NOMO-1 treated with dmso at 0.1 percent for 144 hours (cell line): ENCODE data around the gene HELZ.
A peak's percentile ranks its signal among the peaks of the same experiment; 100 is the strongest.
"Not testable (repeated sequence)": the region's sequence is repeated elsewhere in the genome, so short reads cannot be mapped to it uniquely, and the experiment has no call there.

Experiments
- DNase-seq: peaks from one replicate; lab custom pipeline; 2025; ENCODE audit not compliant: unreplicated experiment; lab: John Stamatoyannopoulos, UW

The HELZ gene

DNA sequence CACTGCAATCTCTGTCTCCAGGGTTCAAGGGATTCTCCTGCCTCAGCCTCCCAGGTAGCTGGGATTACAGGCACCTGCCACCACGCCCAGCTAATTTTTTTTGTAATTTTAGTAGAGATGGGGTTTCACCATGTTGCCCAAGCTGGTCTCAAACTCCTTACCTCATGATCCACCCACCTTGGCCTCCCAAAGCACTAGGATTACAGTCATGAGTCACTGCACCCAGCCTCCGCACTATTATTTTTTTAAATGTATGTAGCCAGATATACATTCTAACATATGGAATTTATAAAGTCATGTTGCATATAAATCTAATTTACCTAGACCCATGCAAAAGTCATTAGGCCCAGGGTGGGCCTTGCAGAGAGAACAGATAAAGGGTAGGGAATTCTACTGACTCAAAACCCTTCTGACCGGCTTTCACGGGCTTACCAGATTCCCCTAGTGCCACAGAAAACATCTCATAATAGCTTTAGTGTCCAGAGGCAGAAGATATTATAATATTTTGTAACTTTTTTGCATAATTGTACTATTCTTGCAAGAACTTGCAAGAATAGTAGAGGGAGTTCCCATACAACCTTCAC, 20.5 kb upstream of the HELZ start:
- DNase-seq, result no peak

DNA sequence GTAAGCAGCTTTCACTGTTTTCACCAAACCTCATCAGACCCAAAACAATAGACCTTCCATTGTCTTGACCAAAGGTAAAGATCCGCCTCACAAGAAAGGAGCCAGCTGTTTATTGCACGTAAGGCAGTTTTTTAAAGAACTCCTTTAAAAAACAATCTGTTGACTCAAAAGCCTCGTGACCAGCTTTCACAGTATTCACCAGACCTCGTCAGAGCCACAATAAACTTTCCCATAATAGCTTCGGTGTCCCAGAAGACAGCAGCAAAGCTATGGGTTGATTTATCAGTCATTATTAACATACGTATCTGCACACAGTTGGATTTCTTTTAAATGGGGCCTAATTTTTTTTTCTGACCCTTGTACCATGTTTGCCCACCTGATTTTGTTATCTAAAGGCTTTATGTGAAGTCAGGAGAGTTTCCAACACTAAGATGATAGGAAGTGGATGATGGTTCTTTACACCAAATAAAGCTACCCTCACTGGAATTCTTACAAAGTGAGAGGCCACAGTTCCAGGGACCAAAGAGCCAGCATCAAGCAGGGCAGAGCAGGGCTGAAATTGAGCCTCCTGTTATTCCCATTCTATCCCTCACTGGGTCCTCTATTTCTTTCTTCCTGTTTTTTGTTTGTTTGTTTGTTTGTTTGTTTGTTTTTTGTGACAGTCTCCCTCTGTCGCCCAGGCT, 17.6 kb upstream of the HELZ start:
- no peak for DNase-seq

DNA sequence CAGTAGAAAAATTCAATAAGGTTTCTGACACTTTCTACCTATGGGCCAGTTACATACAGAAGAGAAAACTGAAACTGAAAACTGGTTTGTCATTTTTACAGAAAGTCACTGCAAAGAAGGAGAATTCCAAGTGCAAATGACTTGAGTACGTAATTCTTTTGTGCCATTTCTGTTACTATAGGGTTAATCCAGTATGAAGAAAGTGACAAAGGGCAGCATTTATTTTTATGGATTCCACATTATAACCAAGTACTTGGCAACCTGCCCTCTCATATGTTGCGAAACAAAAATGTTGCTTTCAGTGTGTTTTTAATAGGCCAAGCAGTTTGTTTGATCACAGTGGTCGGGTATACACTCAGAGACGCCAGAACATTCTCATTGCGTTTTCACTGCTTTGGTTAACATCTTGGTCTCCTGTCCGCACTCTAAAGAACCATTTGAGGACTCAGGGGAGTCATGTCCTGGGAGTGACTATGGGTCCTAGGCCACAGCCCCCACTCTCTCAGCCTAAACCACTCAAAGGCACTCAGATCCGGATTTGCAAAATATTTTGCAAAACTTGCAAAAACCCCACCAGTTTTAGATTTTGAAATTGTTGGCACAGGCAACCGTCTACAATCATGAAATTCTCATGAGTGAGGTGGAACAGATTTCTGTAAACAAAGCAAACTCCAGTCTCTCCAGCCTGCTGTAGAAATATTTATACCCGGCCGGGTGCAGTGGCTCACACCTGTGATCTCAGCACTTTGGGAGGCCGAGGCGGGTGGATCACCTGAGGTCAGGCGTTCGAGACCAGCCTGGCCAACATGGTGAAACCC, 15.4 kb upstream of the HELZ start:
- DNase-seq, result peak; percentile 73

DNA sequence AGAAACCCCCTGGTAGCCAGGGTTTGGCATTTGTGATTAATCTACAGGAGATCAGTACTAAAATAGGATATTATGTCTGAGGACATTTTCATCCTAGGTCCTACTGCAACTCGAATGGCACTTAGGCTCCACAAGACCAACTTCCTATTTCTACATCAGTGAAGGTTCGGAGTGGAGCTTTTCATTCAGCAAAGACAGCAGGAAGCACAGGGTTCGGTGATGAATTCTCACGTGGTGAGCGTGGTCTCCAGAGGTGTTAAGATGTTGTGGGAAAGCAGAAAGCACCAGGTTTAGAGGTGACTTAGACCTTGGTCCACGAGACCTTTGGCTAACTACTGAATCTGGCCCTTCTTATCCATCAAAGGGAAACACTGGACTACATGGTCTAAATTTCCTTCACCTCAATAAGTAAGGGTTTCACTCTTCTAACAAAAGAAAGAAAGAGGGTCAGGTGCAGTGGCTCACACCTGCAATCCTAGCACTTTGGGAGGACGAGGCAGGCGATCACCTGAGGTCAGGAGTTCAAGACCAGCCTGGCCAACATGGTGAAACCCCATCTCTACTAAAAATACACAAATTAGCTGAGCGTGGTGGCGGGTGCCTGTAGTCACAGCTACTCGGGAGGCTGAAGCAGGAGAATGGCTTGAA, 13.9 kb upstream of the HELZ start:
- DNase-seq, result peak; percentile 48

DNA sequence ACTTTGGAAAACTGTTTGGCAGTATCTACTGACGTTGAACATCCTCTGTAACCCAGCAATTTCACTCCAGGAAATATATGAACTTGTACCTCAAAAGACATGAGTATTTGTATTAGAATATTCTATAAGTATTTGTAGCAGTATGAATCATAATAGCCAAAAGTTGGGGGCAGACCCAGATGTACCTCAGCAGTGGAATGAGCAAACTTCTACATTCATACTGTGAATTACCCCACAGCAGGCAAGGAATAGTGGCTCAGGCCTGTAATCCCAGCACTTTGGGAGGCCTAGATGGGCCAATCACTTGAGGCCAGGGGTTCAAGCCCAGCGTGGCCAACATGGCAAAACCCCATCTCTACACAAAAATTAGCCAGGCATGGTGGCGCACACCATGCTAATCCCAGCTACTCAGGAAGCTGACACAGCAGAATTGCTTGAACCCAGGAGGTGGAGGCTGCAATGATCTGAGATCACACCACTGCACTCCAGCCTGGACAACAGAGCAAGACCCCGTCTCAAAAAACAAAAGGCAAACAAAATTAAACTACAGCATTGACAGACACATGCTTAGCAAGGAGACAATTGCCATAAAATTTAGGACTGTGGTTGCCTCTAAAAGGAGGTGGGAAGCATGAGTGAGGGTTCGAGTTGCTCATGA, 11.2 kb upstream of the HELZ start:
- no peak for DNase-seq

DNA sequence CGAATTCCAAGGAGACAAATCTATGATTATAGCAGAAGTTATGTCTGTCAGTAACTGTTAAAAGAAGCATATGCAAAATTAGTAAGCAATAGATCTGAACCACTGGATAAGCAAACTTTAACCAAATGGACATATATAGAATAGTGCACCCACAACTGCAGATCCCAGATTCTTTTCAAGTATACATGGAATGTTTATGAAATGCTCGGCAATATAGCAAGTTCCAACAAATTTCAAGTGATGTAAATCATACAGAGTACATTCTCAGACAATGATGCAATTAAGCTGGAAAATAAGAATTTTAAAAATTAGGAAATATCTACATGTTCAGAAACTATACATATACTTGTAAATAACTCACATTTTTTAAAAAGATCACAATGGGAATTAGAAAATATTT, 8.4 kb upstream of the HELZ start:
- no peak for DNase-seq

DNA sequence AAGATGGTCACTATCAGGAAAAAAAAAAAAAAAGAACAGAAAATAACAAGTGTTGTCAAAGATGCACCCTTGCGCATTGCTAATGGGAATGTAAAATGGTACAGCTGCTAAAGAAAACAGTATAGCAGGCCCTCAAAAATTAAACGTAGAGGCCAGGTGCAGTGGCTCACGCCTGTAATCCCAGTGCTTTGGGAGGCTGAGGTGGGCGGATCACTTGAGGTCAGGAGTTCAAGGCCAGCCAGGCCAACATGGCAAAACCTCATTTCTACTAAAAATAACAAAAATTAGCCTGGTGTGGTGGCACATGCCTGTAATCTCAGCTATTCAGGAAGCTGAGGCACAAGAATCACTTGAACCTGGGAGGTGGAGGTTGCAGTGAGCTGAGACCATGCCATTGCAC, 6.6 kb upstream of the HELZ start:
- DNase-seq, result not testable (repeated sequence)

DNA sequence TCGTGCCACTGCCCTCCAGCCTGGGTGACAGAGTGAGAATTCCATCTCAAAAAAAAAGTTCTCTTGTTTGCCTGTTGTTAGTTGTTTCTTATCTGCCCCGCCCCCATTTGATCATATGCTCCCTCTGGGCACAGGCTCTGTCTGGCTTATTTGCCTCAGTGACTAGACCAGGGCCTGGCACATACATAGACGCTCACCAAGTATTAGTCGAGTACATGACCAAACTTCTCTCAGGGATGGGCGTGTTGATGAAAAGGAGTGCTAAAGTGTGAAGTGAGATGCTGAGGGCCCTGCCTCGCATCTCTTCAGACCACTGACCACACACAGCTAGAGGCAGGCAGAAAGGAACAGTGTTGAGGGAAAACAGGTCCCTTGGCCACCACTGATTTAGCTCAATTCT, 3.3 kb upstream of the HELZ start:
- DNase-seq, result no peak

DNA sequence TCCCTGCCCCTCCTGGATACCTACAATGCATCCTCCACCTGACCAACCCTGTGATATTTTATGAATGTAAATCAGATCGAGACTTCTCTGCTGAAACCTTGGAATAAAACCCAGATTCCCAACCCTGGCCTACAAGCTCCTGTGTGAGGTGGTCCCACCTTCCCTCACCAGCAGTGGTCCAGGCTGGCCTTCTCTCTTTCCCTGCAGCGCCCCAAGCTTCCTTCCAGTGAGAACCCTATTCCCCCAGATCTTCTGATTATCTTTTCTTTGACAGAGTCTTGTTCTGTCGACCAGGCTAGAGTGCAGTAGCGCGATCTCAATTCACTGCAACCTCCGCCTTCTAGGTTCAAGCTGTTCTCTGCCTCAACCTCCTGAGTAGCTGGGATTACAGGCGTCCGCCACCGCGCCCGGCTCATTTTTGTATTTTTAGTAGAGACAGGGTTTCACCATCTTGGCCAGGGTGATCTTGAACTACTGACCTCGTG, 2.5 kb upstream of the HELZ start:
- no peak for DNase-seq

DNA sequence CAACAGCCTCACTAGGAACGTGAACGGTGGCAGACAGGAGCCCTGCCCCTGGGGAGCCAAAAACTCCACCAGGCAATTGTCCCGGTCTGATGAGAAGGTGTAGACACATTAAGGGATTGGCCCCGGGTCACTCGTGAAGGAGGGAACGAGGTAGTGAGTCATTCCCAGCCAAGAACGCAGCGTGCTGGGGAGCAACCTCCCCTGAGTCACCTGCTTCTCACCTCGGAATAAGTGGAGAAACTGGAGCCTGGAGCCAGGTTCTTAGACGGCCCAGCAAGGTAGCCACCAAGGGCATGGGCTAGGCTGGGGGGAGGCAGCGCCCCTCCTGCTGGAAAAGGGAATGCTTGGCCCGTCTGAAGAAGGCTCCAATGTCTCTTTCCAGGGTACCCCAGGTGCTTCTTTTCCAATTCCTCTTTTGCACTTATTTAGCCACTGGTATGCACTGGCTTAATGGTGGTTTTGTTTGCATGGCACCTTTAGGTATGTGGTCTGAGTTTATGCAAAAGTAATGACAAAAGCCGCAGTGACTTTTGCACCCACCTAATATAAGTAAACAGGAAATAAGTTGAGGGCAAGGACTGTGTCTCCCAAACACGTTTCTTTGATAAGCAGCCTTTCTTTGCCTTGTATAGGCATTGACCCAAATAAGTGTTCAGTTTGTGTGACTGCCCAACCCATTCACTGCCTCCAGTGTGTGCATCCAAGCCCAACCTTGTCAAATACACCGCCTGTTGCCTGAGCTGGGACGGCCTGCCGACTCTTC, 1.8 kb upstream of the HELZ start:
- DNase-seq, result no peak

DNA sequence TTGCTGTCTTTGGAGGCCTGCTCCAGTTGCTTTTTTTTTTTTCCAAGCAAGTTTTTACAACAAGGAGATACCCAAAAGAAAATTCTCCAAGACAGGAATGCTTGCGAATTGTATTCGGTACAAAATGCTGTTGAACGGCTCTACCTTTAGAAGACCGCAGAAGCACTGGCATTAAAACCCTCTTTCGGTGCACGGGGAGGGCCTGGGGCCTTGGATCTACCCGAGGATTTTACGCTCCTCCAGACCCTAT, 1.3 kb upstream of the HELZ start:
- DNase-seq, result no peak

DNA sequence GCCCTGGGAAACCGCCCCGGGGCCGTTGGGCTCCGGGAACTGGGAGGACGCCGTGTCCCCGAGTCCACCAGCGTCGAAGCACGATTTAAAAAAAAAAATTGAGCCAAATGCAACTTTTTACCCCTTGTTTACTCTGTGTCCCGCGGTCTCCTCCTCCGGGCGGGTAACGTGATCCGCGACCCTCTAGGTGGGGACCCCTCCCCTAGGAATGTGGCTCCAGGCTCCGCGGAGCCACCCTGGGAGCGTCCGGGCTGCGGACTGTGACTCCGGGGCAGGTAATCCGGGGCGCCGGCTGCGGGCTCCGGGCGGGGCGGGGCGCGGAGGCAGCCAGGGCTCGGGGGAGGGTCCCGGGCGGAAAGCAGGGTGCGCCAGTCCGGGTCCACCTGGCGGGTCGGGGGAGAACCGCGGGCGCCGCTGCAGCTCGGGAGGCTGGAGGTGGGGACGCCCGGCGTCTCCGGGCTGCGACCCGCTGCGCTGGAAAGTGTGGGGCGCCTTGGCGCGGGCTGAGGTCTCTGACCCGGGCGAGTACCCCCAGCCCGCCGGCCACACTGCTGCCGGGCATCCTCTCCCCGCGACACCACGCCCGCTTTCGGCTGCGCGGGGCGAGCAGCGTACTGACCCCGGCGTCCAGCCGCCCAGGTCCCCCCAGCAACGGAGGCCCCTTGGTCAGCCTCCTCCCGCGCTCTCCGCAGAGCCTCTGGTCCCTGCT, 852 bp upstream of the HELZ start:
- no peak for DNase-seq

DNA sequence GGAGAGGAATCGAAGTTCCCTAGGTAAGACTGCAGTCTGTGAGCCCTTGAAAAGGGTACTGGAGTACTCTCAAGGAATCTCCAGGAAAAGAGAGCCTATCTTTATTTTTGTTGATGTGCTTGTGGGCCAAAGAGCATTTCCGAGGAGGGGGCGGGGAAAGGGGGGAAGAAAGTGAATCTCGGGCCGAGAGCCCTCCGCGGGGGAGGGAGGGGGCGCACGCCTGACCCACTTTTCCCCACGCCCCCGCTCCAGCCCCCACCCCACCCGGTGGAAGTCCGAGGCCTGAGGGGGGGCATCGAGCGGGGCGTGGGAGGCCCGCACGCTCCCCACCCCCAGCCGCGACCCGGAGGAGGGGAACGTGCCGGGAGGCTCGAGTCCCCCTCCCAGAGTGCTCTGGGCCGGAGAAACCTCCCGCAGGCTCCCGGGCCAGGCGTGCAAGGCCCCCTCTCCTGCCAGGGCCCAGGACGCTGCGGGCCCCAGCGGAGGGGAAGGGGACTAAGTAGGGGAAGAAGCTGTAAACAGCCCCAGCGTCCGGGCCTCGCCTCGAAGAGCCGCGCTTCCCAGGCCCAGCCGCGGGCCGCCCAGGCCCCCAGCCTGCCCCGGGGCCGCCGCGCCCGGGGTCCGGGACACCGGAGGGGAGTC, 444 bp downstream of the HELZ start:
- DNase-seq, result no peak

DNA sequence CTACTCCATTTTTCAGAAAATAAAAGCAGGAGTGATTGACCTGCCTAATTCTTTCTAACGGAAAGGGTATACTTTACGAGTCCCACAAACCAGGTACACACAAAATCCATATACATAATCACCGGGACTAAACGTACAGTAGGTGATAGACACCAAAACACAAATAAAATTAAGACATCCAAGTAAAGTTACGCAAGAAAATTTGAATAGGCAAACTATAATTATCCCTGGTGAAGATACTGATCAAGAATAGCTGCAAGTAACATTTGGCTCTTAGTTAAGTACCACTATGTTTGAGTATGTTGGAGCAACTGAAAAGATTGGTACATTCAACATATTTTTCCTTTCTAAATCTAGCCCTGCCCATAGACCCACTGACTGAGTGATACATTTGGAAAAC, 1.7 kb downstream of the HELZ start:
- DNase-seq, result no peak

DNA sequence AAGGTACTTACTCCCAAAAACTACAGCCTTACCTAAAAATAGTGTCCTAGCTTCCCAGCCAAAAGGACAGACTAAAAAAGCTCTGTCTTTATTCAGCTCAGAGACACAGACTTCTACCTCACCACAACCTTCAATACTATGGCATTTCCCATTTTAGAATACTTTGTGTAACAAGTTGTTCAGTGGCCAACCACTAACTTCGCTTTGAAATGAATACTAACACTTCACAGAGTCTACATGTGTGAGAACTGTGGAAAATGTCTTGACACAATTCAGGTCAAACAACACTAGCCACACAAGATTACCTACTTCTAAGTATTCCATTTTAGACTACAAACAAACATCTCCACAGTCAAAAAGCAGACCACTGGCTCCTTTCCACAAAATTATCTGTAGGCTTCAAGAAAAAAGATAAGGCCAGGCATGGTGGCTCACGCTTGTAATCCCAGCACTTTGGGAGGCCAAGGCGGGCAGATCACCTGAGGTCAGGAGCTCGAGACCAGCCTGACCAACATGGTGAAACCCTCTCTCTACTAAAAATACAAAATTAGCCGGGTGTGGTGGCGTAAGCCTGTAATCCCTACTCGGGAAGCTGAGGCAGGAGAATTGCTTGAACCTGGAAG, 3.2 kb downstream of the HELZ start:
- DNase-seq, result no peak

DNA sequence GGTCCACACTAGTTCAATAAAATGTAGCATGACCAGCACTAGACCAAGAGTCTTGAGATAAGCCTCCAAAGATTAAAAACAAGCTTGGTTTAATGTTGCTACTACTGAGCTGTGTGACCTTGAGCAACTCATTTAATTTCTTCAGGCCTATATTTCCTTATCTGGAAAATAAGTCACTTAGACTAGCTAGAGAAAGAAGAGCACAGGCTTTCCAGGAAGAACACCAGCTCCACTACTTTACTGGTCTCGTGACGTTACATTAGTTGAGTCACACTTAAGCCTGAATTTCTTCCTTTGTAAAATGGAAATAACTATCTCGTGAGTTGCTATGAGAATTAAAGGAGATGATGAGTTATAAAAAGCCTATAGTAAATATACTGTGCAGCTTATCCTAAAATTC, 5.4 kb downstream of the HELZ start:
- no peak for DNase-seq

DNA sequence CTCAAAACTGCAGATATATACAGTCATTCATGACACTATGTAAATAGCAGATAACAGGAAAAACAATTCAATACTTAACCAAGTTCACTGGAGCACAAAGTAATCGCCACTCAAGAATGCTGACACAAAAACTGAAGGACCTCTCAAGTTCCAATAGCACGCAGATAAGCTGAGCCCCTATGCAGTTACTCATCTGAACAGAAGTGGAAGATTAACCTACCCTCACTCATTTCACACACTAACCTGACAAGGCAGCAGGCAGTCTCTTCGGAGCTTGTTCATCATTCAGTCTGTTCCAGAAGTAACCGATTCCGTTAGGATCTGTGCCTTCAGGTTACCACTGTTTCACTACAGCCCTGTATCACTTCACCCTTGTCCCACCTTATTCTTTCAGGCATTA, 6.0 kb downstream of the HELZ start:
- no peak for DNase-seq

DNA sequence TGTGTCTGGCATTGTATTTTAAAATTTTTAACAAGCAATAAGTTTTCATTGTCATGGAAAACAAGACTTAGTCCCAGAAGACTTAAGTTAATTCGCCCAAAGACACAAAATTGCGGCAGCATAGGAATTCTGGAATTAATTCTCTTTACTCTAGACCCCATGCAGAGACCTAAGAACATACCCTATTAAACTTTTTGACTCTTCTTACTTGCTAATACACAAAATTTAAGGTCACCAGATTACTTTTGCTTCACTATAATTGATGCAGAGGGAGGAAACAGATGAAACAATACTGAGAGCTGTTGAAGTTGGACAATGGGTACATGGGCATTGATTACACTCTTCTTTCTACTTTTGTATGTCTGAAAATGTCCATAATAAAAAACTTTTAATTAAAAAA, 12.6 kb downstream of the HELZ start:
- no peak for DNase-seq
